Measurements from ENCODE around the gene ATP1A1.

ATP1A1 gene

GRCh38 chr1:116361648-116362047 lies 11.4 kb upstream of the ATP1A1 start:
- TF ChIP-seq ELF4 (IDR thresholded peaks at IDR 0.05) (no peak), SUZ12 (IDR thresholded peaks at IDR 0.05) (no peak), HDGF (IDR thresholded peaks at IDR 0.05; ENCODE audit: borderline replicate concordance) (no peak), NFRKB (IDR thresholded peaks at IDR 0.05) (no peak), CTBP1 (IDR thresholded peaks at IDR 0.05; ENCODE audit: borderline replicate concordance) (no peak), LEF1 (IDR thresholded peaks at IDR 0.05; ENCODE audit: borderline replicate concordance) (no peak), FOXM1 (IDR thresholded peaks at IDR 0.05; ENCODE audit: borderline replicate concordance) (no peak), L3MBTL2 (conservative IDR thresholded peaks at IDR 0.05) (no peak), FOXK2 (IDR thresholded peaks at IDR 0.05) (no peak), TARDBP (IDR thresholded peaks at IDR 0.05) (no peak), BHLHE40 (IDR thresholded peaks at IDR 0.05; ENCODE audit: borderline replicate concordance) (no peak), ZNF384 (IDR thresholded peaks at IDR 0.05) (no peak), FOXA1 (IDR thresholded peaks at IDR 0.05) (no peak)
- TF ChIP-seq, protein P1, sequence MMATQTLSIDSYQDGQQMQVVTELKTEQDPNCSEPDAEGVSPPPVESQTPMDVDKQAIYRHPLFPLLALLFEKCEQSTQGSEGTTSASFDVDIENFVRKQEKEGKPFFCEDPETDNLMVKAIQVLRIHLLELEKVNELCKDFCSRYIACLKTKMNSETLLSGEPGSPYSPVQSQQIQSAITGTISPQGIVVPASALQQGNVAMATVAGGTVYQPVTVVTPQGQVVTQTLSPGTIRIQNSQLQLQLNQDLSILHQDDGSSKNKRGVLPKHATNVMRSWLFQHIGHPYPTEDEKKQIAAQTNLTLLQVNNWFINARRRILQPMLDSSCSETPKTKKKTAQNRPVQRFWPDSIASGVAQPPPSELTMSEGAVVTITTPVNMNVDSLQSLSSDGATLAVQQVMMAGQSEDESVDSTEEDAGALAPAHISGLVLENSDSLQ (IDR thresholded peaks at IDR 0.05) = no peak
- POLR2A ChIA-PET = no interaction called here
- DNase-seq (ENCODE audit: extremely low spot score) = no peak
- CTCF ChIA-PET = no interaction called here

DNA sequence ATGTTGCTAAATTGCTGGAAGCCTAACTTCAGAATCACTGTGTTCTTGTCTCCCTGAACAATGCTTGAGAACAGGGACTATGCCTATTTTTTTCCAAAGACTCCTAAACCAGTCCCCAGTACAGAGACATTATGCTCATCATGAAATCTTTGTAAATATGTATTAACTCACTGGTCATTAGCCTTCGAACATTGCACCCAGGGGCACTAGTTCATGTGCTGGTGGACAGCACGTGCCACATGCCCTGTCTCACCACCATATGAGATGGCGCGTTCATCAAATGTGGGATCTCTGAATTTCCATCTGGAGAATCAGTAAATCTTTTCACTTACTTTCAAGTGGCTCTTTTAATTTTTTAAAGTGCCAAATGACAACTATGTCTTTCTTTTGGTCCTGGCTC lies 11.0 kb upstream of the ATP1A1 start:
- no peak for DNase-seq (ENCODE audit: extremely low spot score)
- POLR2A ChIA-PET = no interaction called here
- no peak for TF ChIP-seq FOXM1 (IDR thresholded peaks at IDR 0.05; ENCODE audit: borderline replicate concordance)
- CTCF ChIA-PET = no interaction called here

DNA sequence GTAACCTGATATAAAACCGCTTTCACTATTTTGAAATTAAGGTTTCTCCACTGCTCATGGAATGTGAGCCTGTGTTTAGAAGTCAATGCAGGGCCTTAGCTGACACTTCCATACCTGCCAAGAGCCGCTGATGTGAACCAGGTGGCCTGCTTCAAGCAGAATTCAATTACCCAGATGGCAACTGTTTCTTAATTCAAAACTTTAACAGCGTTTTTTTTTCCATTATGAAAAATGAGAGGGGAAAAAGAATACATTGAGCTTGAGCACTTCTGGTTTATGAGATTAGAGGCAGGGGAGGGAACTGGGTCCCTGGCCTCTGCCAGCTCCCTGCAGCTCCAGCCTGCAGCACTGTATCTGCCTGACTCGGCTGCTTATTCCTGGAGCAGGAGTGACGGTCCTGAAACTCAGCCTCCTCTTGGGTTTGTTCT lies 7.7 kb upstream of the ATP1A1 start:
- TF ChIP-seq, protein P1 (IDR thresholded peaks at IDR 0.05) = no peak
- TF ChIP-seq FOXM1 (IDR thresholded peaks at IDR 0.05; ENCODE audit: borderline replicate concordance) (no peak), FOXA1 (IDR thresholded peaks at IDR 0.05) (no peak), FOXK2 (IDR thresholded peaks at IDR 0.05) (no peak), SUZ12 (IDR thresholded peaks at IDR 0.05) (no peak), LEF1 (IDR thresholded peaks at IDR 0.05; ENCODE audit: borderline replicate concordance) (no peak), NFRKB (IDR thresholded peaks at IDR 0.05) (no peak), ELF4 (IDR thresholded peaks at IDR 0.05) (no peak), ARNT (IDR thresholded peaks at IDR 0.05) (no peak), TARDBP (IDR thresholded peaks at IDR 0.05) (no peak), L3MBTL2 (conservative IDR thresholded peaks at IDR 0.05) (no peak), HDGF (IDR thresholded peaks at IDR 0.05; ENCODE audit: borderline replicate concordance) (no peak), CTBP1 (IDR thresholded peaks at IDR 0.05; ENCODE audit: borderline replicate concordance) (no peak), ZNF384 (IDR thresholded peaks at IDR 0.05) (no peak), SP1 (IDR thresholded peaks at IDR 0.05) (no peak), BHLHE40 (IDR thresholded peaks at IDR 0.05; ENCODE audit: borderline replicate concordance) (no peak)
- POLR2A ChIA-PET = no interaction called here
- no peak for DNase-seq (ENCODE audit: extremely low spot score)
- CTCF ChIA-PET = interaction anchor here (1.3 kb wide), 1 partner anchor 120 kb away, joined by 3 read pairs; no protein-coding TSS in a partner anchor

- ChIA-PET CTCF (no interaction called here), POLR2A (no interaction called here)
- no peak for DNase-seq (ENCODE audit: extremely low spot score)
- TF ChIP-seq ELF4 (IDR thresholded peaks at IDR 0.05) (no peak), ZNF384 (IDR thresholded peaks at IDR 0.05) (no peak), SUZ12 (IDR thresholded peaks at IDR 0.05) (no peak), ARNT (IDR thresholded peaks at IDR 0.05) (no peak), FOXK2 (IDR thresholded peaks at IDR 0.05) (no peak), NFRKB (IDR thresholded peaks at IDR 0.05) (no peak)
Observed at GRCh38 chr1:116365857-116366256, 7.2 kb upstream of the ATP1A1 start.

DNA sequence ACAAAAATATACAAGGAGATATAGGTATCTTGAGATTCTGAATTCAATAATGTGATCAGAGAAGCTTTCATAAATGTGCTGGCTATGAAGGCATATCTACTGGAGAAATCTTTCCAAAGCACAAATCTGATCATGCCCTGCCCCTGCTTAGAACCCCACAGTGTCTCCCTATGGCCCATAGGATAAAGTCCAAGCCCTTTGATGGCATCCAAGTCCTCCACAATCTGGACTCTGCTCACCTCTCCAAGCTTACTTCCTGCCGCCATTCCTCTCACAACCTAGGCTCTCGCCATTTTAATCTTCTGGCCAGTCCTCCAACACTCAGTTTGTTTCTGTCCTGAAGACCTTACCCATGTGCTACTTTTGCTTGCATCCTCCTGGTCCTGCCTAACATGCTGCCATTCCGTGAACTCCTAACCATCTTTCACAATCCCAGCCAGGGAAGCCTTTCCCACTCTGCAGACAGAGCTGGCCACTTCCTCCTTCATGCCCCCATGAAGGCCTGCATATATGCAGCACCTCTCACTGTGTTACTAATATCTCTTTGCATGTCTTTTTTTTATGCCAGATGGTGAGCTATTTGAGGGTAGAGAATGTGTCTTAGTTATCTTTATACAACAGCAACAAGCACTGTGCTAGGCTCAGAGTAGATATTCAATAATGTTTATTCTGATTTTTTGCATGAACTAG lies 5.6 kb upstream of the ATP1A1 start:
- no peak for DNase-seq (ENCODE audit: extremely low spot score)
- CTCF ChIA-PET = no interaction called here
- POLR2A ChIA-PET = no interaction called here
- TF ChIP-seq ARNT (IDR thresholded peaks at IDR 0.05) = no peak

- ChIA-PET CTCF (no interaction called here), POLR2A (no interaction called here)
- TF ChIP-seq HDGF (IDR thresholded peaks at IDR 0.05; ENCODE audit: borderline replicate concordance) (no peak), FOXK2 (IDR thresholded peaks at IDR 0.05) (no peak), FOXM1 (IDR thresholded peaks at IDR 0.05; ENCODE audit: borderline replicate concordance) (no peak), CTBP1 (IDR thresholded peaks at IDR 0.05; ENCODE audit: borderline replicate concordance) (no peak), LEF1 (IDR thresholded peaks at IDR 0.05; ENCODE audit: borderline replicate concordance) (no peak), ELF4 (IDR thresholded peaks at IDR 0.05) (no peak), SP1 (IDR thresholded peaks at IDR 0.05) (no peak), NFRKB (IDR thresholded peaks at IDR 0.05) (no peak), SUZ12 (IDR thresholded peaks at IDR 0.05) (no peak), ARNT (IDR thresholded peaks at IDR 0.05) (no peak), BHLHE40 (IDR thresholded peaks at IDR 0.05; ENCODE audit: borderline replicate concordance) (no peak), L3MBTL2 (conservative IDR thresholded peaks at IDR 0.05) (no peak), TARDBP (IDR thresholded peaks at IDR 0.05) (no peak), ZNF384 (IDR thresholded peaks at IDR 0.05) (no peak), FOXA1 (IDR thresholded peaks at IDR 0.05) (no peak)
- TF ChIP-seq, protein P1 (IDR thresholded peaks at IDR 0.05) = no peak
- DNase-seq (ENCODE audit: extremely low spot score) = no peak
Observed at GRCh38 chr1:116368241-116368640, 4.8 kb upstream of the ATP1A1 start.
